Activated CD8-positive, alpha-beta T cell treated with anti-CD3 and anti-CD28 coated beads for 36 hours (primary cell): ENCODE measurements around the gene PALM2AKAP2. TPM values are rescaled to one million over a fixed set of nuclear protein-coding genes. Genes with fewer than 3 reads are reported as not detected.

Experiments
- ATAC-seq: fragments of 200-7000 bp; cut with Tn5 transposase; one replicate; pipeline ENCODE4 v1.10.0; 2021; ENCODE audit warnings: mild to moderate bottlenecking, moderate library complexity
- CTCF ChIA-PET: fragments of 350-600 bp; sonication (Branson Sonifier 250); formaldehyde crosslinking; loops from one replicate; lab custom pipeline; 2021; ENCODE audit warnings: antibody characterized with exemption; lab: Charles Lee
- POLR2A ChIA-PET: fragments of 350-600 bp; sonication (Branson Sonifier 250); formaldehyde crosslinking; loops from one replicate; lab custom pipeline; 2021; ENCODE audit warnings: antibody characterized with exemption; lab: Charles Lee
- DNase-seq: peaks from one replicate; pipeline ENCODE4 v3.0.0-alpha.2; 2020
- H3K27ac Mint-ChIP-seq: one replicate; pipeline ENCODE4 v1.8.0; 2021; ENCODE audit warnings: mild to moderate bottlenecking, mixed read lengths
- H3K27me3 Mint-ChIP-seq: one replicate; pipeline ENCODE4 v1.8.0; 2021; ENCODE audit warnings: mixed read lengths
- H3K36me3 Mint-ChIP-seq: one replicate; pipeline ENCODE4 v1.8.0; 2021; ENCODE audit warnings: low read depth, mixed read lengths
- H3K4me1 Mint-ChIP-seq: one replicate; pipeline ENCODE4 v1.8.0; 2021; ENCODE audit warnings: low read depth, mixed read lengths
- H3K4me3 Mint-ChIP-seq: one replicate; pipeline ENCODE4 v1.8.0; 2021; ENCODE audit warnings: mild to moderate bottlenecking, moderate library complexity, mixed read lengths
- H3K9me3 Mint-ChIP-seq: one replicate; pipeline ENCODE4 v1.8.0; 2021; ENCODE audit warnings: mixed read lengths
- CTCF ChIP-seq: fragments of 200-600 bp; IDR thresholded peaks from one replicate; pipeline ENCODE4 v1.8.0; 2022; ENCODE audit warnings: antibody characterized with exemption, mild to moderate bottlenecking
- intact Hi-C: fragments of 100-400 bp; cut with micrococcal nuclease; formaldehyde crosslinking; loops from one replicate; pipeline ENCODE4 v1.10.0; 2022
- total RNA-seq, 2 experiments: library from RNA; stranded (reverse); gene quantifications; one replicate each; pipeline ENCODE4 v1.2.3, GENCODE V29; 2021

The PALM2AKAP2 gene
- total RNA-seq, 2 experiments from 2014 or later = not detected

GRCh38 chr9:109813303-109813702 lies 33.3 kb downstream of the PALM2AKAP2 start:
- intact Hi-C loops = loop anchor here (10.0 kb wide), 1 partner anchor 239 kb away; no protein-coding TSS in a partner anchor
- ChIA-PET POLR2A (no interaction called here), CTCF (no interaction called here)
- DNase-seq (no peak), ATAC-seq (no peak)
- Mint-ChIP-seq H3K9me3 (peaks cover under 1% of the 10 kb centered on the region), H3K27me3 (peaks cover 11% of the 10 kb centered on the region), H3K36me3 (no peaks in the 10 kb centered on the region), H3K27ac (no peak overlapping the region), H3K4me1 (no peaks in the 10 kb centered on the region), H3K4me3 (no peak overlapping the region)
- no peak for TF ChIP-seq CTCF

GRCh38 chr9:109813829-109814228 lies 33.8 kb downstream of the PALM2AKAP2 start:
- CTCF ChIA-PET = no interaction called here
- no peaks in the 10 kb centered on the region for H3K4me1 Mint-ChIP-seq
- no peak for TF ChIP-seq CTCF
- H3K27me3 Mint-ChIP-seq = peaks cover 11% of the 10 kb centered on the region
- POLR2A ChIA-PET = no interaction called here
- no peak overlapping the region for H3K4me3 Mint-ChIP-seq
- H3K27ac Mint-ChIP-seq = no peak overlapping the region
- no peaks in the 10 kb centered on the region for H3K36me3 Mint-ChIP-seq
- intact Hi-C loops = loop anchor here (10.0 kb wide), 1 partner anchor 239 kb away; no protein-coding TSS in a partner anchor
- no peak for DNase-seq
- ATAC-seq = no peak
- H3K9me3 Mint-ChIP-seq = no peaks in the 10 kb centered on the region

- H3K9me3 Mint-ChIP-seq = no peaks in the 10 kb centered on the region
- TF ChIP-seq CTCF = no peak
These were observed 35.5 kb downstream of the PALM2AKAP2 start for GRCh38 chr9:109815366-109815947.

GRCh38 chr9:109816490-109816889 lies 36.5 kb downstream of the PALM2AKAP2 start:
- ATAC-seq (no peak), DNase-seq (no peak)
- Mint-ChIP-seq H3K27me3 (peaks cover 1% of the 10 kb centered on the region), H3K36me3 (no peaks in the 10 kb centered on the region), H3K9me3 (no peaks in the 10 kb centered on the region), H3K4me3 (no peak overlapping the region), H3K27ac (no peak overlapping the region), H3K4me1 (no peaks in the 10 kb centered on the region)
- no peak for TF ChIP-seq CTCF
- intact Hi-C loops = loop anchor here (10.0 kb wide), 1 partner anchor 242 kb away; no protein-coding TSS in a partner anchor
- ChIA-PET POLR2A (no interaction called here), CTCF (interaction anchor here (1.5 to 2.7 kb wide), 2 partner anchors 9 to 242 kb away, joined by 4 to 26 read pairs; no protein-coding TSS in a partner anchor)

More at GRCh38 chr9:109815366-109815947, 35.5 kb downstream of the PALM2AKAP2 start:
- H3K27me3 Mint-ChIP-seq = peaks cover 7% of the 10 kb centered on the region
- no peak overlapping the region for H3K4me3 Mint-ChIP-seq
- intact Hi-C loops = loop anchor here (10.0 kb wide), 1 partner anchor 241 kb away; no protein-coding TSS in a partner anchor
- H3K36me3 Mint-ChIP-seq = no peaks in the 10 kb centered on the region
- no peak overlapping the region for H3K27ac Mint-ChIP-seq
- ChIA-PET POLR2A (no interaction called here), CTCF (interaction anchor here (0.6 kb wide), 1 partner anchor 241 kb away, joined by 3 read pairs; no protein-coding TSS in a partner anchor)
- no peak for DNase-seq
- H3K4me1 Mint-ChIP-seq = no peaks in the 10 kb centered on the region
- no peak for ATAC-seq

GRCh38 chr9:109817146-109817845 lies 37.3 kb downstream of the PALM2AKAP2 start:
- CTCF ChIA-PET = interaction anchor here (1.2 to 2.7 kb wide), 8 partner anchors 10 to 337 kb away, joined by 3 to 26 read pairs (median 4); no protein-coding TSS in a partner anchor
- TF ChIP-seq CTCF = no peak
- Mint-ChIP-seq H3K9me3 (no peaks in the 10 kb centered on the region), H3K4me3 (no peak overlapping the region), H3K27ac (no peak overlapping the region), H3K36me3 (no peaks in the 10 kb centered on the region), H3K27me3 (peaks cover 2% of the 10 kb centered on the region), H3K4me1 (no peaks in the 10 kb centered on the region)
- POLR2A ChIA-PET = interaction anchor here (0.6 kb wide), 1 partner anchor 331 kb away, joined by 4 read pairs; no protein-coding TSS in a partner anchor
- no peak for ATAC-seq
- no peak for DNase-seq
- intact Hi-C loops = loop anchor here (10.0 kb wide), 1 partner anchor 242 kb away; no protein-coding TSS in a partner anchor
